GM08714 (cell line): ENCODE results near the gene CRAT.

ENCODE experiments used
- H3K4me3 ChIP-seq: fragments of 200-500 bp; sonication (Bioruptor generic); 2 replicates; pipeline ENCODE4 v1.5.1; 2014; ENCODE audit warnings: mild to moderate bottlenecking, low read length, inconsistent platforms
- ZNF274 ChIP-seq: IDR thresholded peaks from 2 replicates; pipeline ENCODE4 v1.6.1; 2012; ENCODE audit warnings: mild to moderate bottlenecking, low read depth, low read length

CRAT gene

GRCh38 chr9:129095908-129096307, 14.7 kb downstream of the CRAT start:
- no peak for TF ChIP-seq ZNF274

GRCh38 chr9:129095170-129095667, 15.4 kb downstream of the CRAT start:
- no peak for TF ChIP-seq ZNF274
- no peak overlapping the region for H3K4me3 ChIP-seq

More at GRCh38 chr9:129095908-129096307, 14.7 kb downstream of the CRAT start:
- no peak overlapping the region for H3K4me3 ChIP-seq

GRCh38 chr9:129094387-129095169, 16.0 kb downstream of the CRAT start:
- H3K4me3 ChIP-seq, result no peak overlapping the region
- TF ChIP-seq ZNF274, result no peak

- H3K4me3 ChIP-seq, result no peak overlapping the region
- TF ChIP-seq ZNF274, result no peak
Measured at GRCh38 chr9:129093602-129094386, 16.8 kb downstream of the CRAT start.

GRCh38 chr9:129089246-129089645, 21.3 kb downstream of the CRAT start:
- H3K4me3 ChIP-seq, result no peak overlapping the region
- TF ChIP-seq ZNF274, result no peak

GRCh38 chr9:129084087-129084486, 26.5 kb downstream of the CRAT start:
- no peak for TF ChIP-seq ZNF274
- H3K4me3 ChIP-seq, result no peak overlapping the region

- no peak for TF ChIP-seq ZNF274
- H3K4me3 ChIP-seq, result peak overlapping the region; percentile 92
Measured at GRCh38 chr9:129081388-129081904, 29.1 kb downstream of the CRAT start.

- H3K4me3 ChIP-seq, result peak within 1 kb of the TSS; percentile 92
- no peak for TF ChIP-seq ZNF274
Measured at GRCh38 chr9:129080601-129081387, 29.8 kb downstream of the CRAT start, which contains the start of gene DOLPP1. Gene DOLPP1, plus strand, starts transcription at chr9:129081111. Its CDS starts 21 bp downstream, at chr9:129081132.

- H3K4me3 ChIP-seq, result peak overlapping the region; percentile 72
- no peak for TF ChIP-seq ZNF274
Measured at GRCh38 chr9:129080298-129080600, 30.3 kb downstream of the CRAT start.

- TF ChIP-seq ZNF274, result no peak
- peak overlapping the region; percentile 72; the same call in 1 of the 2 replicates for H3K4me3 ChIP-seq
Measured at GRCh38 chr9:129079829-129080228, 30.8 kb downstream of the CRAT start.

GRCh38 chr9:129078691-129079503, 31.7 kb downstream of the CRAT start:
- no peak overlapping the region for H3K4me3 ChIP-seq

GRCh38 chr9:129077236-129077635, 33.4 kb downstream of the CRAT start:
- no peak for TF ChIP-seq ZNF274
- H3K4me3 ChIP-seq, result no peak overlapping the region

More at GRCh38 chr9:129078691-129079503, 31.7 kb downstream of the CRAT start:
- TF ChIP-seq ZNF274, result no peak

GRCh38 chr9:129076640-129077037, 34.0 kb downstream of the CRAT start:
- TF ChIP-seq ZNF274, result no peak
- H3K4me3 ChIP-seq, result no peak overlapping the region
